GM12878 (cell line): ENCODE results near the gene DGLUCY. TPM values are rescaled to one million over a fixed set of nuclear protein-coding genes. Genes with fewer than 3 reads are reported as not detected.

ENCODE experiments used
- ATAC-seq: fragments of 200-7000 bp; cut with Tn5 transposase; 3 replicates; pipeline ENCODE4 v1.9.1; 2020; ENCODE audit warnings: mild to moderate bottlenecking, moderate library complexity
- BruUV-seq: library from RNA; stranded (reverse); fragments of 400-500 nt; replicated peaks from 2 replicates; lab custom pipeline; 2021; lab: Mats Ljungman, UMichigan
- CTCF ChIA-PET: fragments of 300-600 bp; sonication (Branson Sonifier 250); formaldehyde crosslinking; extraction: SDS; loops from one replicate; lab custom pipeline; 2021; ENCODE audit warnings: inconsistent platforms; lab: Yijun Ruan, JAX
- POLR2A ChIA-PET: fragments of 350-600 bp; formaldehyde crosslinking; extraction: SDS; loops from one replicate; lab custom pipeline; 2021; ENCODE audit warnings: inconsistent platforms; lab: Charles Lee
- RAD21 ChIA-PET: fragments of 300-600 bp; sonication (Branson Sonifier 250); formaldehyde crosslinking; loops from one replicate; lab custom pipeline; 2023; ENCODE audit warnings: antibody characterized with exemption; ENCODE audit not compliant: unreplicated experiment; lab: Charles Lee
- SMC1A ChIA-PET: fragments of 300-600 bp; sonication (Branson Sonifier 250); formaldehyde crosslinking; loops from one replicate; lab custom pipeline; 2023; ENCODE audit not compliant: unreplicated experiment, uncharacterized antibody; lab: Charles Lee
- DNase-seq: peaks from one replicate; pipeline ENCODE4 v3.0.0-alpha.2; 2011; ENCODE audit warnings: low read depth, low spot score
- FAIRE-seq: peaks from 3 replicates; lab custom pipeline; 2011; peaks lifted over from hg19 to GRCh38; lab: Jason Lieb, UNC
- H2AFZ ChIP-seq: 2 replicates; pipeline ENCODE4 v1.6.0; 2011; ENCODE audit warnings: low read depth, low read length, control low read depth; ENCODE audit not compliant: control insufficient read depth
- H3K27ac ChIP-seq: 2 replicates; pipeline ENCODE4 v1.5.1; 2011; ENCODE audit warnings: control low read depth; ENCODE audit not compliant: control insufficient read depth, insufficient read depth
- H3K27me3 ChIP-seq, 2 experiments: replicated peaks in 1 of 2; 2 replicates each; pipeline versions ENCODE4 v1.6.0 to v1.6.1; 2011; ENCODE audit warnings: low read length in 1 of 2; ENCODE audit not compliant: control insufficient read depth in 2 of 2, insufficient read depth in 2 of 2
- H3K36me3 ChIP-seq, 2 experiments: 2 replicates each; pipeline ENCODE4 v1.5.1; 2011; ENCODE audit warnings: low read length in 1 of 2; ENCODE audit not compliant: control insufficient read depth in 2 of 2, insufficient read depth in 2 of 2
- H3K4me1 ChIP-seq: 2 replicates; pipeline ENCODE4 v1.6.1; 2011; ENCODE audit warnings: mild to moderate bottlenecking, low read length, moderate library complexity, mixed read lengths; ENCODE audit not compliant: control insufficient read depth, insufficient read depth
- H3K4me2 ChIP-seq: 2 replicates; pipeline ENCODE4 v1.6.0; 2011; ENCODE audit warnings: control low read depth; ENCODE audit not compliant: control insufficient read depth, insufficient read depth
- H3K4me3 ChIP-seq: fragments of 200-600 bp; sonication (generic); 2 replicates; pipeline ENCODE4 v1.5.1; 2016
- H3K79me2 ChIP-seq: 2 replicates; pipeline ENCODE4 v1.6.0; 2011; ENCODE audit warnings: low read length; ENCODE audit not compliant: control insufficient read depth, insufficient read depth
- H3K9ac ChIP-seq: 2 replicates; pipeline ENCODE4 v1.8.0; 2011; ENCODE audit warnings: low read length, control low read depth, mixed read lengths; ENCODE audit not compliant: control insufficient read depth, insufficient read depth
- H3K9me3 ChIP-seq: replicated peaks from 3 replicates; pipeline ENCODE4 v1.5.1; 2011; ENCODE audit warnings: mild to moderate bottlenecking, low read length; ENCODE audit not compliant: control insufficient read depth, insufficient read depth
- H4K20me1 ChIP-seq: 2 replicates; pipeline ENCODE4 v1.6.0; 2011; ENCODE audit not compliant: control insufficient read depth, insufficient read depth
- FOXM1 ChIP-seq: IDR thresholded peaks from 2 replicates; pipeline ENCODE4 v1.6.1; 2012; ENCODE audit warnings: low read depth, mild to moderate bottlenecking, inconsistent platforms, low read length, moderate library complexity
- HDAC2 ChIP-seq: fragments of 200-600 bp; sonication (generic); IDR thresholded peaks from 2 replicates; pipeline ENCODE4 v1.6.1; 2017
- JUND ChIP-seq: IDR thresholded peaks from 2 replicates; pipeline ENCODE4 v1.6.1; 2012; ENCODE audit warnings: low read depth, mild to moderate bottlenecking, low read length, improper control_type of control experiment, moderate library complexity
- MEF2A ChIP-seq: IDR thresholded peaks from 2 replicates; pipeline ENCODE4 v1.6.1; 2011; ENCODE audit warnings: low read depth, mild to moderate bottlenecking, low read length, moderate library complexity; ENCODE audit not compliant: insufficient read depth
- RAD21 ChIP-seq: IDR thresholded peaks from 2 replicates; pipeline ENCODE4 v1.6.1; 2011; ENCODE audit warnings: mild to moderate bottlenecking, low read depth, low read length, moderate library complexity; ENCODE audit not compliant: insufficient read depth
- TARDBP ChIP-seq: IDR thresholded peaks from 2 replicates; pipeline ENCODE4 v1.6.1; 2016; ENCODE audit warnings: borderline replicate concordance
- TCF3 ChIP-seq: IDR thresholded peaks from 2 replicates; pipeline ENCODE4 v1.6.1; 2012; ENCODE audit warnings: low read depth, mild to moderate bottlenecking, low read length, borderline replicate concordance; ENCODE audit not compliant: insufficient read depth
- YBX1 ChIP-seq: fragments of 450-650 bp; IDR thresholded peaks from 2 replicates; pipeline ENCODE4 v1.6.1; 2016; ENCODE audit warnings: antibody characterized with exemption
- ZBTB4 ChIP-seq: fragments of 450-650 bp; formaldehyde crosslinking; IDR thresholded peaks from 2 replicates; pipeline ENCODE4 v1.4.0; 2022; ENCODE audit warnings: mild to moderate bottlenecking, moderate library complexity
- ZNF217 ChIP-seq: fragments of 450-650 bp; IDR thresholded peaks from 2 replicates; pipeline ENCODE4 v1.6.1; 2017; ENCODE audit warnings: antibody characterized with exemption, mild to moderate bottlenecking
- WGBS: methylation state at CpG from one replicate; pipeline ENCODE4 v1.1.6; 2016; ENCODE audit warnings: low lambda C conversion rate; ENCODE audit not compliant: insufficient replicate concordance, insufficient coverage; ENCODE audit errors: missing lambda C conversion rate; 5-methylcytosine and 5-hydroxymethylcytosine counted together
- in situ Hi-C: fragments of 300-500 bp; cut with MboI; formaldehyde crosslinking; loops from 9 replicates; pipeline ENCODE4 v1.14.3; 2018; ENCODE audit warnings: mixed read lengths
- intact Hi-C: fragments of 100-400 bp; cut with micrococcal nuclease; formaldehyde crosslinking; loops from one replicate; pipeline ENCODE4 v1.14.2; 2022; ENCODE audit not compliant: unreplicated experiment
- polyA plus RNA-seq, 11 experiments: library from polyadenylated mRNA; depleted of rRNA in 4 of 11; unstranded in 6 of 11; stranded (reverse) in 5 of 11; fragments of >200 nt; fragmentation: Nextera tagmentation in 4 of 11; fragmentation: Illumina TruSeq in 1 of 11; extraction: Ambion mirVana in 4 of 11; extraction: Trizol in 1 of 11; gene quantifications; 1 replicate in 1 of 11; 2 replicates in 10 of 11; pipeline versions ENCODE4 v1.2.1 to v1.2.3, GENCODE V29; 2011 to 2016; ENCODE audit warnings: inconsistent platforms in 2 of 11, missing spikeins in 2 of 11, low read depth in 1 of 11
- total RNA-seq, 4 experiments: library from RNA; depleted of rRNA in 3 of 4; stranded (reverse); fragments of >200 nt in 3 of 4; fragmentation: Illumina TruSeq in 1 of 4; extraction: Trizol in 1 of 4; gene quantifications; 2 replicates each; pipeline versions ENCODE4 v1.2.1 to v1.2.3, GENCODE V29; 2013 to 2021

The DGLUCY gene
- total and polyA plus RNA-seq, 10 of the 15 experiments (the other 5 are each of a cell fraction or from before 2014, with no cell fraction given), result 15.0 to 70.3 (median 55.1) TPM

DNA sequence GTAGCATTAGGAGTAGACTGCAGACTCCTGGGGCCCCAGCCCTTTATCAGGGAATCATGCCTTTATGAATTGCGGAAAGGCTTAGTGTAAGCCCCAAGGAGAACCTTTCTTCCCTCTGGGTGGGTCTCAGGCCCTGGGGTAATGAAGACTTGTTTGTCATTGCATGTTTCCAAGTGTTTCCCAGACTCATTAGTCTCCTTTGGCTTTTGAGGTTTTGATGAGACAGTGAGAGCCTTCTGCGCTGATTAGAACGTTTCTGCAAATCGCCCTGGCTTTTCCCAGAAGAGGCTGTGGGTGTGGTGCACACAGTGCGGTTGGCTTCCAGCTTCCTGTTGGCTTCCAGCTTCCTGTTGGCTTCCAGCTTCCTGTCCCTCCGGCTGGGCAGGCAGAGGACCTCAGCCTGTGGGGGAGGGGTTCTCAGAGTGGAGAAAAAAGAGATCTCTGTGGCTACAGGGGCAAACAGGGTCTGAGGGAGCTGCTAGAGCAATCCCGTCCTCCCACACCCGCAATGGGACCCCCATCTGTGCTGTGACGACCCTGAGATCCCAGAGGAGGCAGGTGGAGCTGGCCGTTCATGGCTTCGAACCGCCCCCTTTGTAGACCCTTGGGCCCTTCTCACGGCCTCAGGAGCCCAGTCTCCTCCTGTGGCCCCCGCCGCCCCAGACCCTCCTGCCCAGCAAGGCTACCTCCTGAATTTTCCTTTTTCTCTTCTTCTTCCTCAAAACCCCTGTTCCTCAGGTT is 88.5 kb downstream of the DGLUCY start (continued):
- no peak for TF ChIP-seq TCF3
- TF ChIP-seq TARDBP, result no peak

DNA sequence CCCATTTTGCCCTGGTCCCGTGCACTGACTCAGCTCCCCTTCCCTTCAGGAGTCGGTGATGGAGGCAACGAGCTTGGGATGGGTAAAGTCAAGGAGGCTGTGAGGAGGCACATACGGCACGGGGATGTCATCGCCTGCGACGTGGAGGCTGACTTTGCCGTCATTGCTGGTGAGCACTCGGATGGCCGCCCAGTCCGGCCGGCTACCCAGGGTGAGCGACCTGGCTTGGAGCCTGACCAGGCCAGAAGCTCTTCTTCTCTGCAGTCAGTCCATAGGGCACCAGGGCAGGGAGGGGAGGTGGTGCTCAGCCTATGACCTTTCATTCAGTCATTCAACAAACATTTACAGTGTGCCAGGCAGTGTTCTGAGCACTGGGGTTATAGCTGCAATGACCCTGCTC is 90.8 kb downstream of the DGLUCY start:
- WGBS, result 95% methylated on average over 14 of the region's 14 CpGs
- no TSS peak for BruUV-seq
- H3K4me1 ChIP-seq, result no peaks in the 10 kb centered on the region
- no peak overlapping the region for H3K4me3 ChIP-seq
- H3K9me3 ChIP-seq, result no peaks in the 10 kb centered on the region; the same call in 2 of the 3 replicates
- H3K27me3 ChIP-seq, result no peaks in the 10 kb centered on the region
- no peak overlapping the region for H2AFZ ChIP-seq
- no peak overlapping the region for H3K9ac ChIP-seq
- no peaks in the 10 kb centered on the region for H3K79me2 ChIP-seq
- ChIA-PET SMC1A (interaction anchor here (0.6 to 1.2 kb wide), 2 partner anchors 11 to 1334 kb away, joined by 3 read pairs; no protein-coding TSS in a partner anchor), POLR2A (interaction anchor here (0.6 kb wide), 1 partner anchor 42 kb away, joined by 6 read pairs; no protein-coding TSS in a partner anchor), RAD21 (no interaction called here), CTCF (no interaction called here)
- TF ChIP-seq ZNF217 (no peak), RAD21 (no peak)
- ATAC-seq, result no peak
- no peaks in the 10 kb centered on the region for H4K20me1 ChIP-seq
- in situ Hi-C loops, result no loop called here
- DNase-seq, result no peak
- peaks cover 12 to 21% of the 10 kb centered on the region in 2 experiments for H3K36me3 ChIP-seq
- intact Hi-C loops, result no loop called here
- FAIRE-seq, result no peak
- no peak overlapping the region for H3K27ac ChIP-seq
- no peak overlapping the region for H3K4me2 ChIP-seq

GRCh38 chr14:91205459-91205858 is 91.6 kb downstream of the DGLUCY start:
- no TSS peak for BruUV-seq
- Histone ChIP-seq H3K27ac (no peak overlapping the region), H3K4me1 (no peaks in the 10 kb centered on the region), H3K9ac (no peak overlapping the region), H2AFZ (no peak overlapping the region), H3K9me3 (no peaks in the 10 kb centered on the region), H3K79me2 (no peaks in the 10 kb centered on the region), H3K27me3 (no peaks in the 10 kb centered on the region), H3K4me2 (no peak overlapping the region), H3K4me3 (no peak overlapping the region), H4K20me1 (no peaks in the 10 kb centered on the region), H3K36me3 (peaks cover 11 to 19% of the 10 kb centered on the region in 2 experiments)
- FAIRE-seq, result no peak
- ChIA-PET SMC1A (no interaction called here), POLR2A (interaction anchor here (0.6 kb wide), 1 partner anchor 42 kb away, joined by 6 read pairs; no protein-coding TSS in a partner anchor), CTCF (no interaction called here), RAD21 (no interaction called here)
- ATAC-seq, result no peak
- DNase-seq, result no peak
- in situ Hi-C loops (no loop called here), intact Hi-C loops (no loop called here)
- 79% methylated on average over 7 of the region's 7 CpGs for WGBS
- TF ChIP-seq ZBTB4 (no peak), HDAC2 (no peak), JUND (no peak), YBX1 (no peak), FOXM1 (no peak), MEF2A (no peak)
